ENCODE results near the gene CLEC11A.

DNA sequence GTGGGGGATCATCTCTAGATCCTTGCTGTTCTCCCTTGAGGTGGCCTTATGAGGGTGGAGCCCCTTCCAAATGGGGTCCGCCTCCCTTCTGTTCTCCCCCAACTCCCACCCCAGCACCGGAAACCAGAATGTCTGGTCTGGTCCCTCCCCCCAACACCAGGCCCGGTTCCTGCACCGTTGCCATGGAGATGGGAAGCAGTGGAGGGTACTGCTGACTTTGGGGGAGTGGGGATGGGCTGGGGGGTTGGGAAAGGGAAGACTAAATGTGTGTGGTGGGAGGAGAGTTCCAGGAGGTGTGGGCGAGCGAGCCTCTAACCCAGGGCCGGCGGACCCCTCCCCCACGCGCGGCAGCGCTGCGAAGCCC is 5.3 kb upstream of the CLEC11A start:
- no peak for TF ChIP-seq EZH2 (IDR thresholded peaks at IDR 0.05; ENCODE audit: low read depth, low read length, severe bottlenecking)
- no peak for TF ChIP-seq RNF2 (IDR thresholded peaks at IDR 0.05; ENCODE audit: borderline replicate concordance, low read depth, low read length, missing control alignments, poor library complexity, severe bottlenecking)
- no peak for TF ChIP-seq RXRA (IDR thresholded peaks at IDR 0.05; ENCODE audit: insufficient read depth, low read depth, low read length)
- no peak for TF ChIP-seq CTCF (IDR thresholded peaks at IDR 0.05; ENCODE audit: control extremely low read depth in 1 of 3, insufficient read depth in 1 of 3, low read depth in 1 of 3, low read length in 3 of 3)
- peak; percentile 53; the same call in 1 of the 2 replicates for TF ChIP-seq EGR1 (IDR thresholded peaks at IDR 0.05; ENCODE audit: borderline replicate concordance, low read depth, low read length)
- TF ChIP-seq ZNF274 (IDR thresholded peaks at IDR 0.05; ENCODE audit: borderline replicate concordance, extremely low read depth, low read length), result no peak
- TF ChIP-seq POLR2AphosphoS5 (IDR thresholded peaks at IDR 0.05; ENCODE audit: low read depth, low read length), result no peak
